ENCODE measurements around the gene TMEM156. TPM values are rescaled to one million over a fixed set of nuclear protein-coding genes. Genes with fewer than 3 reads are reported as not detected.

Gene TMEM156
- polyA plus RNA-seq, 1 donor from 2014 or later: not detected

- Histone ChIP-seq H3K4me2 (ENCODE audit: low read length) (peak overlapping the region; percentile 48), H2AFZ (ENCODE audit: low read depth, low read length) (no peak overlapping the region), H3K9me2 (ENCODE audit: insufficient read depth, low read length) (no peaks in the 10 kb centered on the region), H3K36me3 (ENCODE audit: insufficient read depth, low read length) (no peaks in the 10 kb centered on the region), H3K27ac (ENCODE audit: low read length) (no peak overlapping the region), H3K4me3 (ENCODE audit: low read length) (peak overlapping the region; percentile 72), H3F3A (ENCODE audit: insufficient read depth, low read length, poor library complexity, severe bottlenecking) (no peaks in the 10 kb centered on the region), H3K9ac (ENCODE audit: low read length) (peak overlapping the region; percentile 58), H3K79me2 (replicated peaks; ENCODE audit: insufficient read depth, low read length) (no peaks in the 10 kb centered on the region), H4K20me1 (ENCODE audit: insufficient read depth) (no peaks in the 10 kb centered on the region), H3K27me3 (ENCODE audit: insufficient read depth, low read depth, low read length) (no peaks in the 10 kb centered on the region), H3K9me3 (ENCODE audit: low read length) (no peaks in the 10 kb centered on the region)
- TF ChIP-seq MXI1 (conservative IDR thresholded peaks at IDR 0.05; ENCODE audit: poor library complexity, severe bottlenecking): peak; percentile 39
- TF ChIP-seq TAF1 (IDR thresholded peaks at IDR 0.05; ENCODE audit: low read depth): no peak
- TF ChIP-seq CTCF (IDR thresholded peaks at IDR 0.05; ENCODE audit: poor library complexity, severe bottlenecking): no peak
Observed at GRCh38 chr4:39044956-39045826, 13.0 kb upstream of the TMEM156 start.

- Histone ChIP-seq H3K27me3 (ENCODE audit: insufficient read depth, low read depth, low read length) (no peaks in the 10 kb centered on the region), H3F3A (ENCODE audit: insufficient read depth, low read length, poor library complexity, severe bottlenecking) (no peaks in the 10 kb centered on the region), H4K20me1 (ENCODE audit: insufficient read depth) (no peaks in the 10 kb centered on the region), H3K27ac (ENCODE audit: low read length) (no peak overlapping the region), H3K36me3 (ENCODE audit: insufficient read depth, low read length) (no peaks in the 10 kb centered on the region), H3K9me2 (ENCODE audit: insufficient read depth, low read length) (no peaks in the 10 kb centered on the region), H3K9ac (ENCODE audit: low read length) (peak overlapping the region; percentile 58), H3K4me3 (ENCODE audit: low read length) (peak overlapping the region; percentile 72), H2AFZ (ENCODE audit: low read depth, low read length) (peak overlapping the region; percentile 67), H3K9me3 (ENCODE audit: low read length) (no peaks in the 10 kb centered on the region), H3K79me2 (replicated peaks; ENCODE audit: insufficient read depth, low read length) (no peaks in the 10 kb centered on the region), H3K4me2 (ENCODE audit: low read length) (peak overlapping the region; percentile 69)
- TF ChIP-seq POLR2AphosphoS5 (IDR thresholded peaks at IDR 0.05) (no peak), SMC3 (conservative IDR thresholded peaks at IDR 0.05; ENCODE audit: poor library complexity) (peak; percentile 13)
Observed at GRCh38 chr4:39044364-39044955, 12.3 kb upstream of the TMEM156 start.

GRCh38 chr4:39043861-39044363 lies 11.7 kb upstream of the TMEM156 start:
- H3F3A ChIP-seq (ENCODE audit: insufficient read depth, low read length, poor library complexity, severe bottlenecking): no peaks in the 10 kb centered on the region
- H3K27ac ChIP-seq (ENCODE audit: low read length): no peak overlapping the region
- no peaks in the 10 kb centered on the region for H3K9me3 ChIP-seq (ENCODE audit: low read length)
- H3K9ac ChIP-seq (ENCODE audit: low read length): peak overlapping the region; percentile 58
- no peaks in the 10 kb centered on the region for H3K9me2 ChIP-seq (ENCODE audit: insufficient read depth, low read length)
- no peaks in the 10 kb centered on the region for H3K27me3 ChIP-seq (ENCODE audit: insufficient read depth, low read depth, low read length)
- peak overlapping the region; percentile 69 for H3K4me2 ChIP-seq (ENCODE audit: low read length)
- H2AFZ ChIP-seq (ENCODE audit: low read depth, low read length): peak overlapping the region; percentile 67
- no peaks in the 10 kb centered on the region for H3K36me3 ChIP-seq (ENCODE audit: insufficient read depth, low read length)
- TF ChIP-seq EP300 (conservative IDR thresholded peaks at IDR 0.05; ENCODE audit: poor library complexity, severe bottlenecking) (no peak), MXI1 (conservative IDR thresholded peaks at IDR 0.05; ENCODE audit: poor library complexity, severe bottlenecking) (no peak), EZH2 (IDR thresholded peaks at IDR 0.05; ENCODE audit: borderline replicate concordance, insufficient read depth, low read length, poor library complexity, severe bottlenecking) (no peak)
- no peaks in the 10 kb centered on the region for H3K79me2 ChIP-seq (replicated peaks; ENCODE audit: insufficient read depth, low read length)
- no peaks in the 10 kb centered on the region for H4K20me1 ChIP-seq (ENCODE audit: insufficient read depth)
- peak overlapping the region; percentile 72 for H3K4me3 ChIP-seq (ENCODE audit: low read length)

Measured in neural cell (in vitro differentiated cells).